ENCODE results near the gene SH2D5.

The SH2D5 gene

GRCh38 chr1:20685741-20686140, 46.8 kb downstream of the SH2D5 start:
- Histone ChIP-seq H3K4me1 (ENCODE audit: insufficient read depth, low read length) (no peaks in the 10 kb centered on the region), H3K9ac (ENCODE audit: low read depth, low read length) (no peak overlapping the region), H4K20me1 (ENCODE audit: insufficient read depth, low read length) (no peaks in the 10 kb centered on the region), H3K27me3 (ENCODE audit: insufficient read depth, low read length, poor library complexity) (no peaks in the 10 kb centered on the region), H3K27ac (ENCODE audit: low read length) (no peak overlapping the region), H3K36me3 (ENCODE audit: insufficient read depth, low read length) (no peaks in the 10 kb centered on the region), H2AFZ (ENCODE audit: low read depth, low read length) (no peak overlapping the region), H3K4me3 (ENCODE audit: low read depth in 1 of 2, low read length in 2 of 2) (no peak overlapping the region), H3K79me2 (ENCODE audit: insufficient read depth, low read length) (no peaks in the 10 kb centered on the region), H3K4me2 (ENCODE audit: insufficient read depth, low read length) (no peak overlapping the region), H3K9me3 (ENCODE audit: insufficient read depth, low read length, severe bottlenecking) (no peaks in the 10 kb centered on the region)
- TF ChIP-seq CTCF (IDR thresholded peaks at IDR 0.05; ENCODE audit: borderline replicate concordance, extremely low read depth, low read length, poor library complexity, severe bottlenecking) (no peak), EZH2 (IDR thresholded peaks at IDR 0.05; ENCODE audit: borderline replicate concordance, low read depth, low read length, severe bottlenecking) (no peak)
- ATAC-seq (ENCODE audit: insufficient read depth, low read depth) (no peak), DNase-seq (no peak)

- TF ChIP-seq CTCF (IDR thresholded peaks at IDR 0.05; ENCODE audit: borderline replicate concordance, extremely low read depth, low read length, poor library complexity, severe bottlenecking): no peak
- no peak overlapping the region for H3K4me2 ChIP-seq (ENCODE audit: insufficient read depth, low read length)
- no peaks in the 10 kb centered on the region for H3K36me3 ChIP-seq (ENCODE audit: insufficient read depth, low read length)
- no peak overlapping the region for H2AFZ ChIP-seq (ENCODE audit: low read depth, low read length)
- no peaks in the 10 kb centered on the region for H3K4me1 ChIP-seq (ENCODE audit: insufficient read depth, low read length)
- ATAC-seq (ENCODE audit: insufficient read depth, low read depth) (no peak), DNase-seq (no peak)
- H3K27ac ChIP-seq (ENCODE audit: low read length): no peak overlapping the region
- no peaks in the 10 kb centered on the region for H4K20me1 ChIP-seq (ENCODE audit: insufficient read depth, low read length)
- H3K9ac ChIP-seq (ENCODE audit: low read depth, low read length): no peak overlapping the region
- H3K9me3 ChIP-seq (ENCODE audit: insufficient read depth, low read length, severe bottlenecking): no peaks in the 10 kb centered on the region
- H3K27me3 ChIP-seq (ENCODE audit: insufficient read depth, low read length, poor library complexity): no peaks in the 10 kb centered on the region
- no peak overlapping the region for H3K4me3 ChIP-seq (ENCODE audit: low read depth in 1 of 2, low read length in 2 of 2)
- H3K79me2 ChIP-seq (ENCODE audit: insufficient read depth, low read length): no peaks in the 10 kb centered on the region
Observed at GRCh38 chr1:20685099-20685662, 47.3 kb downstream of the SH2D5 start.

- H3K4me3 ChIP-seq (ENCODE audit: low read depth in 1 of 2, low read length in 2 of 2): no peak overlapping the region
- no peaks in the 10 kb centered on the region for H3K27me3 ChIP-seq (ENCODE audit: insufficient read depth, low read length, poor library complexity)
- H4K20me1 ChIP-seq (ENCODE audit: insufficient read depth, low read length): no peaks in the 10 kb centered on the region
- no peak overlapping the region for H2AFZ ChIP-seq (ENCODE audit: low read depth, low read length)
- H3K4me1 ChIP-seq (ENCODE audit: insufficient read depth, low read length): no peaks in the 10 kb centered on the region
- no peak overlapping the region for H3K27ac ChIP-seq (ENCODE audit: low read length)
- ATAC-seq (ENCODE audit: insufficient read depth, low read depth) (no peak), DNase-seq (no peak)
- no peaks in the 10 kb centered on the region for H3K79me2 ChIP-seq (ENCODE audit: insufficient read depth, low read length)
- H3K36me3 ChIP-seq (ENCODE audit: insufficient read depth, low read length): no peaks in the 10 kb centered on the region
- H3K9ac ChIP-seq (ENCODE audit: low read depth, low read length): no peak overlapping the region
- H3K4me2 ChIP-seq (ENCODE audit: insufficient read depth, low read length): no peak overlapping the region
- no peaks in the 10 kb centered on the region for H3K9me3 ChIP-seq (ENCODE audit: insufficient read depth, low read length, severe bottlenecking)
- TF ChIP-seq EZH2 (IDR thresholded peaks at IDR 0.05; ENCODE audit: borderline replicate concordance, low read depth, low read length, severe bottlenecking): no peak
- no peak for TF ChIP-seq CTCF (IDR thresholded peaks at IDR 0.05; ENCODE audit: borderline replicate concordance, extremely low read depth, low read length, poor library complexity, severe bottlenecking)
Observed at GRCh38 chr1:20684651-20685050, 47.9 kb downstream of the SH2D5 start.
